Stimulated activated memory B cell treated with anti-CD40 and anti-IgM and Interleukin-4, amounts not matched to agents 10 μg/mL and 1 μg/mL and 100 μg/mL, for 72 hours (primary cell): Measurements from ENCODE around the gene PRR18.

Source experiments
- ATAC-seq: fragments of 150-1000 bp; cut with Tn5 transposase; 2 replicates; pipeline ENCODE4 v1.10.0; 2021
- H3K27ac Mint-ChIP-seq: one replicate; pipeline ENCODE4 v1.8.0; 2022; ENCODE audit warnings: mild to moderate bottlenecking, mixed read lengths
- H3K27me3 Mint-ChIP-seq: one replicate; pipeline ENCODE4 v1.8.0; 2022; ENCODE audit warnings: mixed read lengths
- H3K36me3 Mint-ChIP-seq: one replicate; pipeline ENCODE4 v1.8.0; 2022; ENCODE audit warnings: mixed read lengths
- H3K4me1 Mint-ChIP-seq: one replicate; pipeline ENCODE4 v1.8.0; 2022; ENCODE audit warnings: mixed read lengths
- H3K4me3 Mint-ChIP-seq: one replicate; pipeline ENCODE4 v1.8.0; 2022; ENCODE audit warnings: mild to moderate bottlenecking, moderate library complexity, mixed read lengths
- H3K9me3 Mint-ChIP-seq: one replicate; pipeline ENCODE4 v1.8.0; 2022; ENCODE audit warnings: mixed read lengths

Gene PRR18

GRCh38 chr6:166341977-166342348, 33.8 kb upstream of the PRR18 start:
- ATAC-seq: peak; percentile 3
- Mint-ChIP-seq H3K9me3 (no peaks in the 10 kb centered on the region), H3K27me3 (no peaks in the 10 kb centered on the region), H3K4me3 (peak overlapping the region; percentile 84), H3K27ac (peak overlapping the region; percentile 94), H3K36me3 (peaks cover 7% of the 10 kb centered on the region), H3K4me1 (peaks cover 13% of the 10 kb centered on the region)

DNA sequence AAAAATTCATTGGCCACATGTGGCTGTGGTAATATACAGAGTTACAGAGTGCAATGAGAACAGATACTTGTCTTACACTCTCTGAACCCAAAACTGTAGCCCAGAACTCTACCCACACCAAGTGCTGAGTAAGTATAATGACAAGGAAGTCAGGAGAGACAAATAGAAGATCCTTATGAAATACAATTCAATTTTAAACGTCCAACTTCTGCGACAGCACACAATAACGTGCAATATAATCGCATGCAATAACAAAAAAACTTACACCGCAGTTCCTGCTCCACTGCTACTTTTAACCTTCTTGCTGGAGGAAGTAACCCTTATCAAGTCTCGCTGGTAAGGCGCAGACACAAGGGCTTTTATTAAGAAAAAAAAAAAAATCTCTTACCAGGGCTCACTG, 33.3 kb upstream of the PRR18 start:
- ATAC-seq: peak; percentile 34
- Mint-ChIP-seq H3K36me3 (peaks cover 12% of the 10 kb centered on the region), H3K27ac (peak overlapping the region; percentile 94), H3K4me3 (peak overlapping the region; percentile 84), H3K9me3 (no peaks in the 10 kb centered on the region), H3K27me3 (no peaks in the 10 kb centered on the region), H3K4me1 (peaks cover 18% of the 10 kb centered on the region)

- H3K4me1 Mint-ChIP-seq: peaks cover 38% of the 10 kb centered on the region
- no peak overlapping the region for H3K27ac Mint-ChIP-seq
- no peaks in the 10 kb centered on the region for H3K9me3 Mint-ChIP-seq
- H3K4me3 Mint-ChIP-seq: no peak overlapping the region
- H3K36me3 Mint-ChIP-seq: peaks cover 24% of the 10 kb centered on the region
- H3K27me3 Mint-ChIP-seq: no peaks in the 10 kb centered on the region
- ATAC-seq: no peak
Measured at GRCh38 chr6:166338854-166339253, 30.7 kb upstream of the PRR18 start.

DNA sequence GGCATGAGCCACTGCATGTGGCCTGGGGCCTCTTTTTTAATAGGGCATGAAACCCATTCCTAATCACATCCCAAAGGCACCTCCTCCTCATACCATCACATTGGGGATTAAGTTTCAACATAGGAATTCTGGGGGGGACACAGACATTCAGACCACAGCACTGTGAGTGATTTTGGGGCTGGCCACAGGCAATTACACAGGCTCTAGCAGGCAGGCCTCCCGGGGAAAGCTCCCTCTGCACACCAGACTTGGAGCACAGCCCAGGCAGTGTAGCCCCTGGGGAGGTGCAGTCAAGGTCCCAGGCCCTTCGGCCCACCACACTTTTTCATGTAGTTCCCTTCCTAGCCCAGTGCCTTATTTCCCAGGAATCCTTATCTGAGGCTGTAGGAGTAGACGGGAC, 28.7 kb upstream of the PRR18 start:
- H3K36me3 Mint-ChIP-seq: peaks cover 41% of the 10 kb centered on the region
- peaks cover 52% of the 10 kb centered on the region for H3K4me1 Mint-ChIP-seq
- peak overlapping the region; percentile 19 for H3K4me3 Mint-ChIP-seq
- no peak for ATAC-seq
- H3K27me3 Mint-ChIP-seq: no peaks in the 10 kb centered on the region
- H3K9me3 Mint-ChIP-seq: no peaks in the 10 kb centered on the region
- H3K27ac Mint-ChIP-seq: peak overlapping the region; percentile 82

DNA sequence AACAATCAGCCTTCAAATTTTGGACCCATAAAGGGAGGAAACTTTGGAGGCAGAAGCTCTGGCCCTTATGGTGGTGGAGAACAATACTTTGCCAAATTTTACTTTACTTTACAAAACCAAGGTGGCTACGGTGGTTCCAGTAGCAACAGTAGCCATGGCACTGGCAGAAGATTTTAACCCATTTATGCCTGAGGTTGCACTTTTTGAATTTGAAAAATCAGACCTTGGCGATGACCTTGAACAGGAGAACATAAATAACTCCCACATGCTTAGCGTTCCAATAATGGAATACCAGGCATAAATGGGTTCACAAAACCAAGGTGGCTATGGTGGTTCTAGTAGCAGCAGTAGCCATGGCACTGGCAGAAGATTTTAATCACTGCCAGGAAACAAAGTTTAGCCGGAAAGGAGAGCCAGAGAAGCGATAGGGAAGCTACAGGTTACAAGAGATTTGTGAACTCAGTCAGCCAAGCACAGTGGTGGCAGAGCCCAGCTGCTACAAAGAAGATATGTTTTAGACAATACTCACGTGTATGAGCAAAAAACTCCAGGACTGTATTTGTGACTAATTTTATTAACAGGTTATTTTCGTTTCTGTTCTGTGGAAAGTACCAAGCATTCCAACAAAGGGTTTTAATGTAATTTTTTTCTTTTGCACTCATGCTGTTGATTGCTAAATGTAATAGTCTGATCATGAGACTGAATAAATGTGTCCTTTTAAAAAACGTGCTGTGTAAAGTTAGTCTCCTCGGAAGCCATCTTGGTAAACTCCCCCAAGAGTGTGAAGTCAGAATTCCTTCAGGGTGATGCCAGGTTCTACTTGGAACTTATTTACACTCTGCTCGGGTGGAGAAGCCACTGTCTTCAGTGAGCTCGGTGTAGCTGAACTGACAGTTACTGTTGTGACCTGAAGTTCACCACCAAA, 27.4 kb upstream of the PRR18 start:
- H3K4me1 Mint-ChIP-seq: peaks cover 53% of the 10 kb centered on the region
- H3K4me3 Mint-ChIP-seq: no peak overlapping the region
- no peaks in the 10 kb centered on the region for H3K9me3 Mint-ChIP-seq
- H3K36me3 Mint-ChIP-seq: peaks cover 41% of the 10 kb centered on the region
- ATAC-seq: peak; percentile 65
- H3K27ac Mint-ChIP-seq: peak overlapping the region; percentile 82
- H3K27me3 Mint-ChIP-seq: no peaks in the 10 kb centered on the region

- Mint-ChIP-seq H3K9me3 (no peaks in the 10 kb centered on the region), H3K27ac (peak overlapping the region; percentile 82), H3K27me3 (no peaks in the 10 kb centered on the region), H3K36me3 (peaks cover 41% of the 10 kb centered on the region), H3K4me3 (peak overlapping the region; percentile 34), H3K4me1 (peaks cover 53% of the 10 kb centered on the region)
- ATAC-seq: no peak
Measured at GRCh38 chr6:166334878-166335277, 26.7 kb upstream of the PRR18 start.

- no peaks in the 10 kb centered on the region for H3K27me3 Mint-ChIP-seq
- H3K36me3 Mint-ChIP-seq: peaks cover 49% of the 10 kb centered on the region
- ATAC-seq: peak; percentile 85
- H3K4me1 Mint-ChIP-seq: peaks cover 59% of the 10 kb centered on the region
- peak overlapping the region; percentile 82 for H3K27ac Mint-ChIP-seq
- peak overlapping the region; percentile 31 for H3K4me3 Mint-ChIP-seq
- H3K9me3 Mint-ChIP-seq: no peaks in the 10 kb centered on the region
Measured at GRCh38 chr6:166333172-166333995, 25.2 kb upstream of the PRR18 start.

DNA sequence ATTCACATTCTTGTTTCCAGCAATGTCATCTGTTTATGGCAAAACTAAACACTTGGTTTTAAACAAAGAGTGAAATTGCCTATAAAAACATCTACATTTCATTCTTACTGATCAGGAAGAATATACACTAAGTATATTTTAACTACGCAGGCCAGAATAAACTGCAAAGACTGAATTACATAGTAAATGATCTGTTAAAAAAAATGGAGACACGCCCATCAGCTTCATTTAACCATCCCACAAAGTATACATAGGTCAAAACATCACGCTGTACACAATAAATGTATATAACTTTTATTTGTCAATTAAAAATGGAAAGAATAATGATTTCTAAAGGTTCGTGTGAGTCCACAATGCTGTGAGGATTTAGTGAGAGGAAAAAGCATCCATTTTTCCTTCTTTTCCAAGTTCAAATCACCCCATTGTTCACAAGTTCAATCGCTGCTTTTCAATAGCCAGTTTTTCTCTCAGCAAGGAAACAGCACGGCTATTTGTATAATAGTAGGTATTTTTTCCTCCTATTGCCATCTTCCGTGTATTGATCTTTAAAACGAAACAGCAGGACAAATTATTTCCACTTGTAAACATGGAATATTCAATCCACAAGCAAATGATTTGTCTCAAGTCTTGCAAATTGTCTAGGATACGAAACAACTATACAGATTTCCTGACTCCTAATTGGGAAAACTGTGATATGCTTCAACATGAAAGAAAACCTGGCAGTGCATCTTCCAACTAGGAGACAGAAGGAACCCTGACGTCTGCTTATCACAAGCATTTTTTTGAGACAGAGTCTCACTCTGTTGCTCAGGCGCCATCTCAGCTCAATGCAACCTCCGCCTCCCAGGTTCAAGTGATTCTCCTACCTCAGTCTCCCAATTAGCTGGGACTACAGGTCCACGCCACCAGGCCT, 23.6 kb upstream of the PRR18 start:
- Mint-ChIP-seq H3K36me3 (peaks cover 46% of the 10 kb centered on the region), H3K27me3 (no peaks in the 10 kb centered on the region), H3K4me3 (no peak overlapping the region), H3K27ac (no peak overlapping the region), H3K9me3 (no peaks in the 10 kb centered on the region), H3K4me1 (peaks cover 49% of the 10 kb centered on the region)
- ATAC-seq: no peak

- Mint-ChIP-seq H3K4me1 (peaks cover 51% of the 10 kb centered on the region), H3K36me3 (peaks cover 48% of the 10 kb centered on the region), H3K9me3 (no peaks in the 10 kb centered on the region), H3K27me3 (no peaks in the 10 kb centered on the region), H3K4me3 (no peak overlapping the region), H3K27ac (no peak overlapping the region)
- ATAC-seq: no peak
Measured at GRCh38 chr6:166330612-166331011, 22.4 kb upstream of the PRR18 start.

GRCh38 chr6:166325383-166326042, 17.3 kb upstream of the PRR18 start:
- ATAC-seq: peak; percentile 87
- Mint-ChIP-seq H3K36me3 (peaks cover 48% of the 10 kb centered on the region), H3K27me3 (no peaks in the 10 kb centered on the region)

GRCh38 chr6:166323395-166323794, 15.2 kb upstream of the PRR18 start:
- Mint-ChIP-seq H3K4me1 (peaks cover 29% of the 10 kb centered on the region), H3K36me3 (peaks cover 51% of the 10 kb centered on the region), H3K27me3 (no peaks in the 10 kb centered on the region), H3K9me3 (no peaks in the 10 kb centered on the region), H3K27ac (no peak overlapping the region), H3K4me3 (no peak overlapping the region)
- ATAC-seq: no peak

More at GRCh38 chr6:166325383-166326042, 17.3 kb upstream of the PRR18 start:
- no peak overlapping the region for H3K4me3 Mint-ChIP-seq
- no peaks in the 10 kb centered on the region for H3K9me3 Mint-ChIP-seq
- H3K4me1 Mint-ChIP-seq: peaks cover 25% of the 10 kb centered on the region
- H3K27ac Mint-ChIP-seq: peak overlapping the region; percentile 68

GRCh38 chr6:166318649-166319600, 10.7 kb upstream of the PRR18 start:
- no peak for ATAC-seq
- peaks cover 31% of the 10 kb centered on the region for H3K36me3 Mint-ChIP-seq
- H3K27me3 Mint-ChIP-seq: no peaks in the 10 kb centered on the region
- no peaks in the 10 kb centered on the region for H3K9me3 Mint-ChIP-seq
- H3K4me3 Mint-ChIP-seq: no peak overlapping the region
- no peak overlapping the region for H3K27ac Mint-ChIP-seq
- peaks cover 18% of the 10 kb centered on the region for H3K4me1 Mint-ChIP-seq

GRCh38 chr6:166318227-166318626, 10.0 kb upstream of the PRR18 start:
- H3K4me1 Mint-ChIP-seq: peaks cover 18% of the 10 kb centered on the region
- peak; percentile 63 for ATAC-seq
- no peak overlapping the region for H3K27ac Mint-ChIP-seq
- peaks cover 25% of the 10 kb centered on the region for H3K36me3 Mint-ChIP-seq
- no peak overlapping the region for H3K4me3 Mint-ChIP-seq
- H3K27me3 Mint-ChIP-seq: no peaks in the 10 kb centered on the region
- H3K9me3 Mint-ChIP-seq: no peaks in the 10 kb centered on the region
